HT-29 (cell line): ENCODE data around the gene TSEN15. TPM values are rescaled to one million over a fixed set of nuclear protein-coding genes. Genes with fewer than 3 reads are reported as not detected.
"Not testable (repeated sequence)": the region's sequence is repeated elsewhere in the genome, so short reads cannot be mapped to it uniquely, and the experiment has no call there.

Experiments used
- DNase-seq: peaks from one replicate; pipeline ENCODE4 v3.0.0-alpha.2; 2015; ENCODE audit warnings: low spot score
- total RNA-seq: library from RNA; depleted of rRNA; stranded (reverse); fragments of >200 nt; shearing (Covaris generic); gene quantifications from 2 replicates; pipeline ENCODE4 v1.2.3, GENCODE V29; 2014

TSEN15 gene
- total RNA-seq, 1 experiment from 2014 or later = 33.4 TPM

DNA sequence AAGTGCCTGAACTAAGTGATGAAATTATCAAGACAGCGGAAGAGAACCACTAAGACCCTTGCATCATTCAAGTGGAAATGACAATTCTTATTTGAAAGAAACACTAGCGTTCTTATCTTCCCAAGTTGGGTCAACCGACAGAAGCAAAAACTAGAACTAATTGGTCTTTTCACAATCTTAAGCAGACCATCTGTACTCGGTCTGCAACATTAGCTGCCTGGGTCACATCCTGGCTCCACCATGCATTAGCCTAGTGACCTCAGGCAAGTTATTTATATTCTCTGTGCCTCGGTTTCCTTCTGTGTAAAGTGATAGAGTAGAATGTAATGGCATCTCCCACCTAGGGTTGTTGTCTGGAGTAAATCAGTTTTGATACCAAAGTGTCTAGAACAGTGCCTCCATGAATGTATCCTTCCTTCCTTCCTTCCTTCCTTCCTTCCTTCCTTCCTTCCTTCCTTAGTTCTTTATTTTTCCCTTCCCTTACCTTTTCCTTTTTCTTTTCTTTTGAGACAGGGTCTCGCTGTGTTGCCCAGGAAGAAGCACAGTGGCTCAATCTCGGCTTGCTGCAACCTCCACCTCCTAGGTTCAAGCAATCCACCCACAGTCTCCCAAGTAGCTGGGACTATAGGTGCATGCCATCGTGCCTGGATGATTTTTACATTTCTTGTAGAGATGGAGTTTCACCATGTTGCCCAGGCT, 20.0 kb upstream of the TSEN15 start:
- DNase-seq = no peak

- no peak for DNase-seq
These were observed 19.1 kb upstream of the TSEN15 start for GRCh38 chr1:184032306-184032929.

DNA sequence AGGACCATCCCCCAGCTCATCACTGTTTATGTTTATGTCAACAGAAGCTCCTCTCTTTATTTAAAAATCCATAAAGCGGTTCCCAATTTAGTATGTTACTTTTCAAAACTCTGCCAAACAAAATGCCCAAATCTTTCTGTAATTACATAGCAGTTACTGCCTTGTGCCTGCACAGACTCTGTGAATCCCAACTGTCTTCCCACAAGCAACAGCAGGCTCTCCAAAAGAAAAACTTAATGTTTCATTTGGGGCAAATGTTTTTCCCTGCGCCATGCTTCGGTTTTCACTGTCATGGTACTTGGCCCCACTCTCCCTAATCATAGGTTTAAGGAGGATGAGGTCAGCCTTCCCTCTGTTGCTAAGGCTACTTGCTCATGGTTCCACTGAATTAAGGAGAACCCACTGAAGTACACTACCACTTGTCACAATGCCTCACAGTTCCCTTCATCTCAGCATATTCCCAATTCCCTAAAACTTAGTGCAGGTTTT, 18.6 kb upstream of the TSEN15 start:
- DNase-seq = no peak

- DNase-seq = no peak
These were observed 17.8 kb upstream of the TSEN15 start for GRCh38 chr1:184033711-184034167.

GRCh38 chr1:184034761-184035379, 16.7 kb upstream of the TSEN15 start:
- no peak for DNase-seq

- DNase-seq = no peak
These were observed 15.6 kb upstream of the TSEN15 start for GRCh38 chr1:184035719-184036516.

GRCh38 chr1:184036517-184036949, 15.0 kb upstream of the TSEN15 start:
- no peak for DNase-seq

DNA sequence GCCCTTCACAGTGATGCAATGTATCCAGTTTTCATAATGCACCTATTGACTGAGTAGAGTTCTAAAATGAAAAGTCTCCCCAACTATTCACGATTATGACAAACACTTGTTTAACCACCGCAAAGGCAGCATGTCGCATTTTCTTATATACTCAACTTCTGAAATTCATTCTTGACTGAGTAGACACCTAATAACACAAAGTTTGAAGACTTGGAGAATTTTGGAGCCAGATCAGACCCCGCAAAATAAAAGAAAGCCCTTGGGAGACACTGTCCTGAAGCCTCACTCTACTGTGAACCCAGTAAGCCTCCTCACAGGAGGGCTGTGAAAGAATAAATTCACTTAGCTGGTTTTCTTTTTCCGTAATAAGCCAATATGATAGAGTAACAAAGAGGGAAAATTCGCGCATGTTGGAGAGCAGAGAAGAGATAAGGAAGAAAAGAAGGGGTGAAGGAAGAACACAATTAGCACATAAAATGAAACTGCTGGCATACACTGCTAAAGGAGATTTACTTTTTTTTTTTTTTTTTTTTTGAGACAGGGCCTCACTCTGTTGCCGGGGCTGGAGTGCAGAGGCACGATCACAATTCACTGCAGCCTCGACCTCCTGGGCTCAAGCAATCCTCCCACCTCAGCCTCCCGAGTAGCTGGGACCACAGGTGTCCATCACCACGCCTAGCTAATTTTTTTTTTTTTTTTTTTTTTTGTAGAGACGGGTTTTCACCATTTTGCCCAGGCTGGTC, 13.5 kb upstream of the TSEN15 start:
- DNase-seq = no peak

- DNase-seq = no peak
These were observed 12.4 kb upstream of the TSEN15 start for GRCh38 chr1:184039126-184039525.

- no peak for DNase-seq
These were observed 9.8 kb upstream of the TSEN15 start for GRCh38 chr1:184041731-184042130.

DNA sequence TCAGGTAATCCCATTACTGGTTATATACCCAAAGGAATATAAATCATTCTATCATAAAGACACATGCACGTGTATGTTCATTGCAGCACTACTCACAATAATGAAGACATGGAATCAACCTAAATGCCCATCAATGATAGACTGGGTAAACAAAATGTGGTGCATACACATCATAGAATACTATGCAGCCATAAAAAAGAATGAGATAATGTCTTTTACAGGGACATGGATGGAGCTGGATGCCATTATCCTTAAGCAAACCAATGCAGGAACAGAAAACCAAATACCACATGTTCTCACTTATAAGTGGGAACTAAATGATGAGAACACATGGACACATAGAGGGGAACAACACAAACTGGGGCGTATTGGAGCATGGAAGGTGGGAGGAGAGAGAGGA, 8.2 kb upstream of the TSEN15 start:
- not testable (repeated sequence) for DNase-seq

- no peak for DNase-seq
These were observed 6.7 kb upstream of the TSEN15 start for GRCh38 chr1:184044603-184045376.

- DNase-seq = not testable (repeated sequence)
These were observed 4.0 kb upstream of the TSEN15 start for GRCh38 chr1:184047541-184047940.

- DNase-seq = no peak
These were observed 2.8 kb upstream of the TSEN15 start for GRCh38 chr1:184048561-184049240.

- DNase-seq = no peak
These were observed 2.2 kb upstream of the TSEN15 start for GRCh38 chr1:184049291-184049690.

DNA sequence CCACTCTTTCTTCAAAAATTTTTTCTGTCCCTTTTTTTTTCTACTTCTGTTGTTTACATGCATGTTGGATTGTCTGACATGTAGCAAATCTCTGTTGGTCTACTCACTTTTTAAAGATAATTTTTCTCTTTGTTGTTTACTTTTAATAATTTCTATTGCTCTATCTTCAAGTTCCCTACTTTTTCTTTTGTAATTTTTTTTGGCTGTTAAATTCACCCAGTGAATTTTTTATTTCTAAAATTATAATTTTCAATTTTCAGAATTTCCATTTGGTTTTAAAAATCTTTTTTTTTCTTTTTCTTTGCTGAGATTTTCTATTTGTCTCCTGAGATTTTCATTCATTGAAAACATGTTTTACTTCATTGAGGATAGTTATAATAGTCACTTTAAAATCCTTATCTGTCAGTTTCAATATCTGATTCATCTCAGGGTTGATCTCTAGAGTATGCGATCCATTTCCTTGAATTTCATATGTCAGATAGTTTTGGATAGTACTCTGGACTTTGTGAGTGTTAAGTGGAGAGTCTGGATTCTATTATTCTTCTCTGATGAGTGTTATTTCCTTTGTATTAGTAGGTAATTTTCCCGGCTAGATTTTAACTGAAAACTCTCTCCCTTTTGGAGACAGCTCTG, 1.6 kb upstream of the TSEN15 start:
- no peak for DNase-seq

DNA sequence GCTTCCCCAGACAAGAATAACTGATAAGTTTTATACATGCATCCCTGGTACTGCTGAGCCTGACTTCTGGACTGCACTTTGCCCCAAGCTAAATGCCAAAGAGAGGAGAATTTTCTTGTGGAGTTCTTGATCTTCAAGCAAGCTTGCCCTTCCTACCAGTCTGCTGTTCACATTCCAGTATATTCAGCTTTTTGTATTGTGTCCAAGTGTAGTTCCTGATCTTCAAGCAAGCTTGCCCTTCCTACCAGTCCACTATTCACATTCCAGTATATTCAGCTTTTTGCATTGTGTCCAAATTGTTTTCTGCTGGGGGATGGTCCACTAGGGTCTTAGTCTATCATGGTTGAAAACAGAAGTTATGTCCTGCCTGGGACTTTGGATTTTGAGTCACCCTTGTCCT, 894 bp upstream of the TSEN15 start:
- peak; percentile 2 for DNase-seq

DNA sequence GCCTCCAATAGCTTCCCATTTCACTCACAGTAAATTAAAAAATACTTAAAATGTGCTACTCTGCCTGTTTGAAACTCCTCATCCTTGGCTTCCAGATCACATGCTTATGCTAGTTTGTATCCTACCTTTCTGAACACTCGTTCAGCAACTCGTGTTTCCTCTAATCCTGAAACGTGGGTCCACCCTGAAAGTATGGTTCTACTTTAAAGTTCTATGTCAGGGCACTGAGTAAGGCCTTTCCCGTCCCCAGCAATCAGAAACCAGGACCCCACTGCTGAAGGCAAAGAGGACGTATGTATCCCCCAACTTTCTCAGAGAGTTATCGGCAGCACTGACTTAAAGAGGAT, 419 bp upstream of the TSEN15 start:
- no peak for DNase-seq

DNA sequence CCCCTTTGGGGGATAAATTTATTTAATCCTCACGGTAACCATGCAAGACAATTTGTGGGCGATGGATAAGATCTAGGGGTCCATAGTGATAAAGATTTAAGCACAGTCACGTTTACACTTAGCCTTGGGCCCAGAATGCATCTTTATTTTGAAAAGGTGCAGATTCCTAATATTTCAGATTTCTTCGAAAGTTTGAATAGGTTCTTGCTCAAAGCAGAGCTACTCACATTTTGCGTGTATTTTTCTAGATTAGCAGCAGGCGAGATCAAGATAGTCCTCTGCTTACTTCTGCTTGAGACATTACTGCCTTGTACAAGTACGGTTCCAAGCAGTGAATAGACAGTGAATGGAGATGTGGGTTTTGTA, 647 bp downstream of the TSEN15 start:
- DNase-seq = peak; percentile 7
